CD4-positive, alpha-beta T cell treated with Interleukin-15 for 4 hours (primary cell): ENCODE measurements around the gene WDR93.

ENCODE experiments used
- DNase-seq: peaks from one replicate; pipeline ENCODE4 v3.0.0-alpha.2; 2020; ENCODE audit warnings: low spot score

Gene WDR93

GRCh38 chr15:89792106-89792805, 101.6 kb downstream of the WDR93 start:
- no peak for DNase-seq
